HL-60 (cell line): ENCODE results near the gene TMEM45A.

ENCODE experiments used
- DNase-seq, 2 experiments: peaks; one replicate each; pipeline ENCODE4 v3.0.0-alpha.2; 2010 to 2020; ENCODE audit warnings: low read depth in 1 of 2, low spot score in 1 of 2
- H3K27ac ChIP-seq: fragments of 250-450 bp; sonication (Bioruptor Pico); replicated peaks from 2 replicates; pipeline ENCODE4 v1.5.1; 2020; ENCODE audit warnings: mild to moderate bottlenecking, moderate library complexity
- H3K27me3 ChIP-seq: fragments of 250-450 bp; sonication (Bioruptor Pico); 2 replicates; pipeline ENCODE4 v1.5.1; 2021; ENCODE audit warnings: mild to moderate bottlenecking, moderate library complexity; ENCODE audit not compliant: insufficient read depth, poor library complexity, severe bottlenecking
- H3K4me3 ChIP-seq: replicated peaks from 2 replicates; pipeline ENCODE4 v1.5.1; 2011; ENCODE audit warnings: mild to moderate bottlenecking, control low read depth, low read length; ENCODE audit not compliant: insufficient read depth
- CTCF ChIP-seq: IDR thresholded peaks from one replicate; pipeline ENCODE4 v1.5.1; 2011; ENCODE audit warnings: low read length, control low read depth, inconsistent platforms; ENCODE audit not compliant: insufficient read depth
- GABPA ChIP-seq: IDR thresholded peaks from 2 replicates; pipeline ENCODE4 v1.6.1; 2012; ENCODE audit warnings: low read depth
- POLR2AphosphoS5 ChIP-seq: IDR thresholded peaks from 2 replicates; pipeline ENCODE4 v1.6.1; 2012; ENCODE audit warnings: low read depth
- REST ChIP-seq: IDR thresholded peaks from 2 replicates; pipeline ENCODE4 v1.6.1; 2012; ENCODE audit warnings: low read depth; ENCODE audit not compliant: insufficient replicate concordance
- SPI1 ChIP-seq: IDR thresholded peaks from 2 replicates; pipeline ENCODE4 v1.6.1; 2012; ENCODE audit warnings: low read depth, mild to moderate bottlenecking, borderline replicate concordance

Gene TMEM45A

GRCh38 chr3:100609305-100609704, 116.9 kb downstream of the TMEM45A start, which contains the start of gene ADGRG7:
ADGRG7 (plus strand) TSS chr3:100609601; CDS start chr3:100609857, 256 bp downstream.
- TF ChIP-seq REST (no peak), POLR2AphosphoS5 (no peak), GABPA (no peak), CTCF (no peak), SPI1 (peak; percentile 35; the same call in 1 of the 2 replicates)
- DNase-seq = peak in 1 of 2 experiments; percentile 9
- Histone ChIP-seq H3K27me3 (no peaks in the 10 kb centered on the region), H3K4me3 (no peak within 1 kb of the TSS), H3K27ac (no peak within 1 kb of the TSS)

DNA sequence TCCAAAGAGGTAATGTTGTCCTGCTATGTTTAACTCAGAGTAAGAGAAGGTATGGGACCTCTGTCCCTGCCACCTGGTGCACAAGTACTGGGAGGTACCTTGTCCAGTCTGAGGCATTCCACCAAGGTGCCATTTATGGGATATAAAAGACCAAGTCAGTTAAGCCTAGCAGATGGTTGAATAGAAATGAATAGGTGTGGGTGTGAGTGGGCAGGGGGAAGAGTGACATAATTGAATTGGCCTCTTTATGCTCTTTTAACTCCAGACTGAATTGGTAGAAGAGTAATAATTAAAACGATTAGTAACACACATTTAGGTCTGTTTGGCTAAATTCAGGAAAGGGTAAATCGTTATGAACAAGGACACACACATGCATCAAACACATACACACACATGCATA, 117.5 kb downstream of the TMEM45A start:
- Histone ChIP-seq H3K27me3 (no peaks in the 10 kb centered on the region), H3K27ac (no peak overlapping the region), H3K4me3 (no peak overlapping the region)
- TF ChIP-seq GABPA = no peak
- no peak for TF ChIP-seq CTCF
- TF ChIP-seq POLR2AphosphoS5 = no peak
- no peak for TF ChIP-seq SPI1
- TF ChIP-seq REST = no peak
- no peak for DNase-seq

GRCh38 chr3:100611221-100611620, 118.8 kb downstream of the TMEM45A start:
- Histone ChIP-seq H3K4me3 (no peak overlapping the region), H3K27me3 (no peaks in the 10 kb centered on the region), H3K27ac (no peak overlapping the region)
- DNase-seq = no peak
- TF ChIP-seq SPI1 = no peak
- TF ChIP-seq REST = no peak
- no peak for TF ChIP-seq POLR2AphosphoS5
- TF ChIP-seq CTCF = no peak
- TF ChIP-seq GABPA = no peak
